Neural progenitor cell (in vitro differentiated cells): ENCODE measurements around the gene RNF166.

Source experiments
- EZH2phosphoT487 ChIP-seq: fragments of 200-600 bp; sonication (generic); IDR thresholded peaks from 2 replicates; pipeline ENCODE4 v1.6.1; 2017; ENCODE audit warnings: antibody characterized with exemption
- TF ChIP-seq, protein P1 (sequence below): fragments of 200-600 bp; sonication (generic); IDR thresholded peaks from 2 replicates; pipeline ENCODE4 v1.5.1; 2017; ENCODE audit warnings: antibody characterized with exemption, mild to moderate bottlenecking

DNA sequence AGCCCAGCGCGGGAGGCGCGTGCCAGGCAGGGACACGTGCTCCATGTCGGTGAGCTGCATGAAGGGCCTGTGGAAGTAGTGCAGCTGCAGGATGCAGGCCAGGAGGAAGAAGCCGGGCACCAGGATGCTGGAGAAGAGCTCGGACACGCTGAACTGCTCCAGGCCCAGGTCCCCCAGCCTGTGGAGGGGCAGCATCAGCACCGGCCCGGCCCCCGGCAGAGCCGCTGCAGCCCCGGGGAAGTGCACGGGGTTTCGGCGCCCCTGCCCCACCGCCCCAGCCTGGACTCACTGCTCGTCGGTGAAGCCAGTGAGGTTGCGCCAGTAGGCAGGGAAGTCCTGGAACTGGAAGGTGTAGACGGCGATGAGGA lies 28.1 kb upstream of the RNF166 start:
- TF ChIP-seq, protein P1, sequence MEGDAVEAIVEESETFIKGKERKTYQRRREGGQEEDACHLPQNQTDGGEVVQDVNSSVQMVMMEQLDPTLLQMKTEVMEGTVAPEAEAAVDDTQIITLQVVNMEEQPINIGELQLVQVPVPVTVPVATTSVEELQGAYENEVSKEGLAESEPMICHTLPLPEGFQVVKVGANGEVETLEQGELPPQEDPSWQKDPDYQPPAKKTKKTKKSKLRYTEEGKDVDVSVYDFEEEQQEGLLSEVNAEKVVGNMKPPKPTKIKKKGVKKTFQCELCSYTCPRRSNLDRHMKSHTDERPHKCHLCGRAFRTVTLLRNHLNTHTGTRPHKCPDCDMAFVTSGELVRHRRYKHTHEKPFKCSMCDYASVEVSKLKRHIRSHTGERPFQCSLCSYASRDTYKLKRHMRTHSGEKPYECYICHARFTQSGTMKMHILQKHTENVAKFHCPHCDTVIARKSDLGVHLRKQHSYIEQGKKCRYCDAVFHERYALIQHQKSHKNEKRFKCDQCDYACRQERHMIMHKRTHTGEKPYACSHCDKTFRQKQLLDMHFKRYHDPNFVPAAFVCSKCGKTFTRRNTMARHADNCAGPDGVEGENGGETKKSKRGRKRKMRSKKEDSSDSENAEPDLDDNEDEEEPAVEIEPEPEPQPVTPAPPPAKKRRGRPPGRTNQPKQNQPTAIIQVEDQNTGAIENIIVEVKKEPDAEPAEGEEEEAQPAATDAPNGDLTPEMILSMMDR: no peak
- TF ChIP-seq EZH2phosphoT487: no peak
